HG02884 (cell line): ENCODE data around the gene PPP2R2C.

ENCODE experiments used
- ATAC-seq: cut with Tn5 transposase; IDR thresholded peaks from one replicate; pipeline ENCODE4 v1.9.1; 2021; ENCODE audit warnings: mild to moderate bottlenecking, moderate library complexity; ENCODE audit not compliant: unreplicated experiment

PPP2R2C gene

GRCh38 chr4:6472387-6473263 lies at the start of gene PPP2R2C:
PPP2R2C (minus strand) TSS chr4:6472614; CDS start chr4:6472229, 385 bp downstream.
- no peak for ATAC-seq

GRCh38 chr4:6520978-6521377 lies 48.6 kb upstream of the PPP2R2C start:
- ATAC-seq, result no peak

- ATAC-seq, result no peak
Measured at GRCh38 chr4:6520051-6520636, 47.7 kb upstream of the PPP2R2C start.

- no peak for ATAC-seq
Measured at GRCh38 chr4:6517171-6517570, 44.8 kb upstream of the PPP2R2C start.

GRCh38 chr4:6516762-6517161 lies 44.3 kb upstream of the PPP2R2C start:
- no peak for ATAC-seq

GRCh38 chr4:6516281-6516680 lies 43.9 kb upstream of the PPP2R2C start:
- ATAC-seq, result no peak

- no peak for ATAC-seq
Measured at GRCh38 chr4:6513678-6514077, 41.3 kb upstream of the PPP2R2C start.

GRCh38 chr4:6509587-6509986 lies 37.2 kb upstream of the PPP2R2C start:
- ATAC-seq, result no peak

- no peak for ATAC-seq
Measured at GRCh38 chr4:6507345-6507744, 34.9 kb upstream of the PPP2R2C start.

- no peak for ATAC-seq
Measured at GRCh38 chr4:6506616-6507140, 34.3 kb upstream of the PPP2R2C start.

- ATAC-seq, result no peak
Measured at GRCh38 chr4:6504900-6505496, 32.6 kb upstream of the PPP2R2C start.

GRCh38 chr4:6502747-6503465 lies 30.5 kb upstream of the PPP2R2C start:
- no peak for ATAC-seq

- ATAC-seq, result no peak
Measured at GRCh38 chr4:6502147-6502546, 29.7 kb upstream of the PPP2R2C start.

- ATAC-seq, result no peak
Measured at GRCh38 chr4:6501171-6501570, 28.8 kb upstream of the PPP2R2C start.

GRCh38 chr4:6500481-6501140 lies 28.2 kb upstream of the PPP2R2C start:
- ATAC-seq, result no peak

GRCh38 chr4:6499238-6499600 lies 26.8 kb upstream of the PPP2R2C start:
- no peak for ATAC-seq

GRCh38 chr4:6498511-6499237 lies 26.3 kb upstream of the PPP2R2C start:
- no peak for ATAC-seq

- no peak for ATAC-seq
Measured at GRCh38 chr4:6497796-6498195, 25.4 kb upstream of the PPP2R2C start.

- no peak for ATAC-seq
Measured at GRCh38 chr4:6495736-6496135, 23.3 kb upstream of the PPP2R2C start.

- no peak for ATAC-seq
Measured at GRCh38 chr4:6495296-6495590, 22.8 kb upstream of the PPP2R2C start.
